GM12801 (cell line): ENCODE data around the gene PRCP.

Experiments
- CTCF ChIP-seq: IDR thresholded peaks from one replicate; pipeline ENCODE4 v1.5.1; 2011; ENCODE audit warnings: control low read depth; ENCODE audit not compliant: insufficient read length; ENCODE audit errors: extremely low read depth

Gene PRCP

GRCh38 chr11:82936261-82936660 lies 36.0 kb upstream of the PRCP start:
- TF ChIP-seq CTCF = no peak

GRCh38 chr11:82932564-82932963 lies 32.3 kb upstream of the PRCP start:
- TF ChIP-seq CTCF = no peak

- no peak for TF ChIP-seq CTCF
Measured at GRCh38 chr11:82930734-82931133, 30.5 kb upstream of the PRCP start.

GRCh38 chr11:82930229-82930628 lies 30.0 kb upstream of the PRCP start:
- no peak for TF ChIP-seq CTCF

GRCh38 chr11:82929121-82929520 lies 28.9 kb upstream of the PRCP start:
- no peak for TF ChIP-seq CTCF

GRCh38 chr11:82927264-82927880 lies 27.1 kb upstream of the PRCP start:
- TF ChIP-seq CTCF = no peak

GRCh38 chr11:82924522-82925224 lies 24.4 kb upstream of the PRCP start:
- TF ChIP-seq CTCF = no peak
